ENCODE results near the gene USP3. TPM values are rescaled to one million over a fixed set of nuclear protein-coding genes. Genes with fewer than 3 reads are reported as not detected.

The USP3 gene
- total and polyA plus RNA-seq, 9 of the 15 experiments (the other 6 are each of a cell fraction or from before 2014, with no cell fraction given), result 17.3 to 54.3 (median 34.8) TPM

GRCh38 chr15:63487076-63487757, 17.2 kb upstream of the USP3 start (continued):
- TF ChIP-seq ZNF639 (CRISPR knock-in tag; conservative IDR thresholded peaks at IDR 0.05 in 1 of 2, IDR thresholded peaks at IDR 0.05 in 1 of 2) (no peak), SMAD1 (IDR thresholded peaks at IDR 0.05; ENCODE audit: low read depth, low read length, partially characterized antibody) (no peak), CSDE1 (IDR thresholded peaks at IDR 0.05) (no peak), HMG20A (CRISPR knock-in tag; conservative IDR thresholded peaks at IDR 0.05) (no peak), EWSR1 (IDR thresholded peaks at IDR 0.05; ENCODE audit: borderline replicate concordance, low read depth, partially characterized antibody) (no peak), ETS1 (conservative IDR thresholded peaks at IDR 0.05; ENCODE audit: control insufficient read depth, low read depth, low read length) (no peak), RAD21 (CRISPR knock-in tag; conservative IDR thresholded peaks at IDR 0.05 in 1 of 2, IDR thresholded peaks at IDR 0.05 in 1 of 2) (peak; percentile 65 to 70), SIN3B (IDR thresholded peaks at IDR 0.05; ENCODE audit: low read depth) (no peak), SMARCC2 (IDR thresholded peaks at IDR 0.05; ENCODE audit: low read depth) (peak; percentile 91), GTF2A2 (tag; IDR thresholded peaks at IDR 0.05) (no peak), ZNF785 (CRISPR knock-in tag; IDR thresholded peaks at IDR 0.05) (no peak), PPARD (CRISPR knock-in tag; IDR thresholded peaks at IDR 0.05) (no peak), MAFK (IDR thresholded peaks at IDR 0.05; ENCODE audit: low read length) (no peak), ESRRB (CRISPR knock-in tag; IDR thresholded peaks at IDR 0.05; ENCODE audit: borderline replicate concordance) (no peak), CHD4 (IDR thresholded peaks at IDR 0.05; ENCODE audit: insufficient read depth, insufficient replicate concordance, low read depth, low read length, poor library complexity, severe bottlenecking) (no peak), POLR3A (IDR thresholded peaks at IDR 0.05; ENCODE audit: borderline replicate concordance, extremely low read depth, insufficient read depth, insufficient read length) (no peak), ZNF740 (CRISPR knock-in tag; IDR thresholded peaks at IDR 0.05) (no peak), ZNF740 (tag; IDR thresholded peaks at IDR 0.05) (no peak), NR2F6 (CRISPR knock-in tag; IDR thresholded peaks at IDR 0.05) (no peak), ZNF197 (CRISPR knock-in tag; IDR thresholded peaks at IDR 0.05; ENCODE audit: low read depth) (no peak), SUPT5H (IDR thresholded peaks at IDR 0.05) (no peak), ZFP36 (IDR thresholded peaks at IDR 0.05; ENCODE audit: low read depth, low read length, partially characterized antibody) (no peak), ZNF408 (CRISPR knock-in tag; IDR thresholded peaks at IDR 0.05; ENCODE audit: low read depth) (no peak), HEY1 (CRISPR knock-in tag; IDR thresholded peaks at IDR 0.05; ENCODE audit: borderline replicate concordance) (no peak)

Measured in K562 (cell line).